HG03342 (cell line): ENCODE results near the gene DPP8.
"Not testable (repeated sequence)": the region's sequence is repeated elsewhere in the genome, so short reads cannot be mapped to it uniquely, and the experiment has no call there.

ENCODE experiments used
- ATAC-seq: cut with Tn5 transposase; IDR thresholded peaks from one replicate; pipeline ENCODE4 v1.9.1; 2021; ENCODE audit warnings: mild to moderate bottlenecking, moderate library complexity; ENCODE audit not compliant: unreplicated experiment

The DPP8 gene

GRCh38 chr15:65516997-65517865, at the start of gene DPP8:
DPP8 (minus strand) TSS chr15:65517689; CDS start chr15:65512553, 5,136 bp downstream.
- peak; percentile 84 for ATAC-seq

DNA sequence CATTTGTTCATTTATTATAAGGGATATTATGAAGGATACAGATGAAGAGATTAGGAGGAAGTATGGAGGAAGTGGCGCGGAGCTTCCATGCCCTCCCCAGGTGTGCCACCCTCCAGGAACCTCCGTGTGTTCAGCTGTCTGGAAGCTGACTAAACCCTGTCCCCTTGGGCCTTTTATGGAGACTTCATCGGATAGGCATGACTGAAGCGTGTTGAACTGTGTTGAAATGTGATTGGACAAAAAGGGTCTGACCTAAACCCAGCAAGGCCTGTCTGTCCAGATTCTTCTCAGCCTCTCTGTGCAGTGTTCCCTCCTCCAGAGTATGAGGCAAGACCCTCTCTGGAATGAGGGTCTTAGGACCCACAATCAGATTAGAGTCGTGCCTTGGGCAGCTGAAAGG, 44.4 kb upstream of the DPP8 start:
- no peak for ATAC-seq

- ATAC-seq = no peak
Observed at GRCh38 chr15:65559941-65560340, 42.5 kb upstream of the DPP8 start.

DNA sequence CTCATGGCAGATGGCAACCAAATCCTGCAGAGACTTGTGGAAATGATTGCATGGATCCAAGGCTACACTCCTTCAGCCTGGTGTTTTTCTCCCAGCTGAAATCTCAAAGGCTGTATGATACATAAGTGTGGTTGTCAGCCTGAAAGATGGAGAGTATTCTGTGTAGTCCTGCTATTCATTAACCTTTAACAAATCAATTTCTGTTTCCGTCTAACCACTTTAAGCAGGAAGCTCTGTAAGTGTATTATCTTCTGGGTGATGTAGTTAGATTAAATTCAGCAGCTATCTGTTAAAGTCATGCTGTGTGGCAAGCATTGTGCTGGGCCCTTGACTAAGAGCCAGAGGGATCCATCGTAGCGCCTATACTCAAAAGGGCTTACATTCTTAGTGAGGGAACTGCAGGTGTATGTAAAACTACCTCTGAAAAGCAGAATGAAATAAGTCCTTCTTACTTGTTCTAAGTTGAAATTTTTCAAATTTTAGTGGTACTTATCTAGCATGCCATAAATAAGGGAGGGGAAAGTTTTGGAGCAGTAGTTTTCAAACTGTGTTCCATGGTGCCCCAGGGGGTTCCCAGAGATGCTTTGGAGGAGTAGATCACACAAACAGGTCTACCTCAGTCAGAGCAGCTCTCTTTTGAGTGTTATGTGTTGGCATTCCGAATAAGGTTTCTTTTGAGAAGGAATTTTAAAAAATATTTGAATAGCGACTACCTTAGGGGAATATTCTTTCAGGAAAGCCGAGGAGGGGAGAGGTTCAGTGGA, 41.7 kb upstream of the DPP8 start:
- ATAC-seq = no peak

DNA sequence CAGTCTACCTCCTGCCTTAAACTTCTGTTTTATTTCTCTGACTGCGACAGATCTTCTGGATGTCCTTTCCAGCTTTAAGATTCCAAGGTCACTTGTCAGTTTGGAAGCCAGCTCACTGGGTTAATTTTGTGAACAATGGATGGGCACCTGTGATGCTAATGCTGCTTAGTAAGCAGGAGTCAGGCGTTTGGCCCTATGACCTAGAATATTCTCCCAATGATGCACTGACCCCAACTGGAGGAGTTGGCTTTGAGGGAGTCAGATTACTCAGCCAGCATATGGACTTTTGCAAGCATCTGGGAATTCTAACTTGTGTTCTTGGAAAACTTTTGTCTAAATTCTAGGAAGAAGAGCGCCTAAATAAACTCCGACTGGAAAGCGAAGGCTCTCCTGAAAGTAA, 40.8 kb upstream of the DPP8 start:
- no peak for ATAC-seq

- no peak for ATAC-seq
Observed at GRCh38 chr15:65556622-65557021, 39.1 kb upstream of the DPP8 start.

- no peak for ATAC-seq
Observed at GRCh38 chr15:65553691-65554090, 36.2 kb upstream of the DPP8 start.

DNA sequence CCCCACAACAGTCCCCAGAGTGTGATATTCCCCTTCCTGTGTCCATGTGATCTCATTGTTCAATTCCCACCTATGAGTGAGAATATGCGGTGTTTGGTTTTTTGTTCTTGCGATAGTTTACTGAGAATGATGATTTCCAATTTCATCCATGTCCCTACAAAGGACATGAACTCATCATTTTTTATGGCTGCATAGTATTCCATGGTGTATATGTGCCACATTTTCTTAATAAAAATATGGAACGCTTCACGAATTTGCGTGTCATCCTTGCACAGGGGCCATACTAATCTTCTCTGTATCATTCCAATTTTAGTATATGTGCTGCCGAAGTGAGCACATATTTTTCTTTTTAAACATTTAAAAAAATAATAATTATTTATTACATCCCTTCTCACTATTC, 35.4 kb upstream of the DPP8 start:
- ATAC-seq = not testable (repeated sequence)

- ATAC-seq = no peak
Observed at GRCh38 chr15:65551183-65551582, 33.7 kb upstream of the DPP8 start.

DNA sequence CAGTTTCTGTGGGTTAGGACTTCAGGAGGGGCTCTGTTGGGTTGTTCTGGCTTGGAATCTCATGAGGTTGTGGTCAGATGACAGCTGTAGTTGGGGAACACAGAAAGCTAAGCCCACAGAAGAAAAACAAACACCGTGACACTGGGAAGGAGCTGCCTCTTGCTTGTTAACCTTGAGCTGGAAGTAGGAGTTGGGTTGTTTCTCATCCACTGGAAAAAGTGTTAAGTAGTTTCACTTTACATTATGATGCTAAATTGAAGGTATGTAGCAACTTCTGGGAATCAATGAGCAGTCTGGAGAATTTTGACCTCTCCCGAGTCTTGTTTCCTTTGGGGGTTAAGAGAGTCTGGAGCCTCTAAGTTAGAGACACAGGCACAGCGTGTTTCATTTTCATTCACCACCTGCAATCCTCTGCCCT, 33.2 kb upstream of the DPP8 start:
- ATAC-seq = no peak

DNA sequence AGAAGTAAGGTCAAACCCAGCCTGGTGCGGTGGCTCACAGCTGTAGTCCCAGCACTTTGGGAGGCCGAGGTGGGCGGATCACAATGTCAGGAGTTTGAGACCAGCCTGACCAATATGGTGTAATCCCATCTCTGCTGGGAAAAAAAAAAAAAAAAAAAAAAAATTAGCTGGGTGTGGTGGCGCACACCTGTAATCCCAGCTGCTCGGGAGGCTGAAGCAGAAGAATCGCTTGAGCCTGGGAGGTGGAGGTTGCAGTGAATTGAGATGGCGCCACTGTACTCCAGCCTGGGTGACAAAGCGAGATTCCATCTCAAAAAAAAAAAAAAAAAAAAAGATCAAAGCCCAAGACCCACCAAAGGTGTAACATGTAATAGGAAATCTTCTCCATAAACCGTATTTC, 31.8 kb upstream of the DPP8 start:
- ATAC-seq = not testable (repeated sequence)

DNA sequence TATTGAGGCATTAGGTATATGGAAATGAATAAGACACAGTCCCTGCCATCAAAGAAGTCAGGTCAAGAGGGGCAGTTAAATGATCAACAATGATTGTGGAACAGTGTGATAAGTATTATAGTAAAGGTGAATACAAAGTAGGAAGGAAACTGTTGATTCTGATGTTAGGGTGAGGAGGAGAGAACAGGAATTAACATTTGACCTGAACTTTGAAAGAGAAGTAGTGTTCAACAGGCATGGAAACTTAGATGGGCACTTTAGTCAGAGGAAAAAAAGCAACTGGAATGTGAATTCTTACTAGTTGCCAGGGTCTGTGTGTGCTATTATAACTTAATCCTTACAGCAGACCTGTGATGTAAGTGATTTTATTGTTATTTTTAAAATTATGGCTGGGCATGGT, 30.4 kb upstream of the DPP8 start:
- ATAC-seq = no peak

GRCh38 chr15:65541231-65541820, 23.8 kb upstream of the DPP8 start:
- ATAC-seq = no peak

DNA sequence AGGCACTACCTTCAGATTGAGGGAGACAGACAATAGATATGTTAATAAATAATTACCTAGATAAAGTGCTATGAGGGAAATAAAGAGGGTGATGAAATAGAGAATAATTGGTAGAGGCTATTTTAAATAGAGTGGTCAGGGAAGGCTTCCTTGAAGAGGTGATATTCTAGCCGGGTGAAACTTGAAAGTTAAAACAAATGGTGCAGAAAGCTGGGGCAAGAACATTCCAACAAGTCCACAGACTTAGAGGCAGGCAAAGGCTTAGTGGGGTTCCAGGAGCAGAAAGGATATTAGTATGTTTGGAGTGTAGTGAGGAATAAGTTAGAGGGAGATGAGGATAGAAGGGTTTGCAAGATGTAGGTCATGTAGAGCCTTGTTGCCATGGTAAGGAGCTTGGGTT, 22.8 kb upstream of the DPP8 start:
- no peak for ATAC-seq

DNA sequence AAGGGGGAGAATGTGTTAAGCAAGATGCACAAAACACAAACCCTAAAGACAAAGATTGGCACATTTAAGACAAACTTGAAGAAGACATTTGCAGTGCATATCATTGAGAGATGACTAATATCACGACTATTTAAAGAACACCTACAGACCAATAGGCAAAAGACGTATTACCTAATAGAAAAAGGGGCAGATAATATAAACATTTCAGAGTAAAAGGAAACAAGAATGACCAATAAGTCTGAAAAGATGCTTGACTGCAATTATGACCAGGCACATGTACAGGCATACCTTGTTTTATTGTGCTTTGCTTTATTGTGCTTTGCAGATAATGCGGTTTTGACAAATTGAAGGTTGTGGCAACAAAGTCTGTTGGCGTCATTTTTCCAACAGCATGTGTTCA, 17.7 kb upstream of the DPP8 start:
- no peak for ATAC-seq

- no peak for ATAC-seq
Observed at GRCh38 chr15:65533057-65533756, 15.7 kb upstream of the DPP8 start.

GRCh38 chr15:65532738-65533051, 15.2 kb upstream of the DPP8 start:
- ATAC-seq = no peak

DNA sequence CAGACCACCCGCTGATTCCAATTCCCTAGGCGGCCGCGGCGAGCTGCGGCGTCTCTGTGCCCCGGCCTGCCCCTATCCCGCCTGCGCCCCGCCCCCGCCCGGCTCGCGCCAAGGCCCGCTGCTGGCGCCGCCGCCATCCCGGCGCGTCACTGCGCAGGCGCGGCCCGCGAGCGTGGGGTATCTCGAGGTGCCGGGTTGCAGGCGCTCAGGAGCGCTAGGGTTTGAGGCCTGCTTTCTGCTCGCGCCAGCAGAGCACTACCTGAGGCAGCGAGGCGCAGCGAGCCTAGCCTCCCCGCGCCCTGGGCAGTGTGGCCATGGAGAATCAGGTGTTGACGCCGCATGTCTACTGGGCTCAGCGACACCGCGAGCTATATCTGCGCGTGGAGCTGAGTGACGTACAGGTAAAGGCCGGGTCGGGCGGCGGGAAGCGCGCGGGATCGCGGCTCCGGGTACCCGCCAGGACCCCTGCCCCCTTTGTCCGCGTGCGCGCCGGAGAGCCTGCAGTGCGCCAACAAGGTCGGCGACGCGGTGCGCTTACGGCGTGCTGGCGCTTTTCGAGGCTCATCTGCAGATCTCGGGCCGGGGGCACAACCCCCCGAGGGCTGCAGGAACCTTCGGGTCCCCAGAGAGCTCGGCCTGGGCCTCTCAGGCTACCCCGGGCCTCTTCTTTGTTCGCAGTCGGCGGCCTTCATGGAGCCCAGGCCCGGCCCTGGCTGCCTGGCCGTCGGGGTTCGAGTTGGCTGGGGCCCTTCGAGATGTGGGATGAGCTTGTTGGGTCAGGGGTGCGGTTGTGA, 13.0 kb upstream of the DPP8 start, which contains the start of gene HACD3:
HACD3 (plus strand) TSS at position 146 of the 794 bp plus-strand sequence; CDS start at position 315, 169 bp downstream.
- peak; percentile 76 for ATAC-seq

GRCh38 chr15:65529762-65530317, 12.4 kb upstream of the DPP8 start:
- peak; percentile 8 for ATAC-seq

GRCh38 chr15:65528461-65529060, 11.1 kb upstream of the DPP8 start:
- ATAC-seq = no peak
